ENCODE data around the gene TNFRSF17.
"Not testable (repeated sequence)": the region's sequence is repeated elsewhere in the genome, so short reads cannot be mapped to it uniquely, and the experiment has no call there.

TNFRSF17 gene

GRCh38 chr16:11966173-11966572, 1.2 kb downstream of the TNFRSF17 start:
- DNase-seq: no peak
- no peaks in the 10 kb centered on the region for H3K79me2 ChIP-seq (ENCODE audit: insufficient read depth, low read length)
- H3K36me3 ChIP-seq (ENCODE audit: insufficient read depth, low read length): no peaks in the 10 kb centered on the region
- no peaks in the 10 kb centered on the region for H3K27me3 ChIP-seq (ENCODE audit: insufficient read depth, low read length, poor library complexity)
- no peak overlapping the region for H3K4me3 ChIP-seq (ENCODE audit: low read depth in 1 of 2, low read length in 2 of 2)
- H2AFZ ChIP-seq (ENCODE audit: low read depth, low read length): no peak overlapping the region
- no peak overlapping the region for H3K9ac ChIP-seq (ENCODE audit: low read depth, low read length)
- no peaks in the 10 kb centered on the region for H3K9me3 ChIP-seq (ENCODE audit: insufficient read depth, low read length, severe bottlenecking)
- H3K4me2 ChIP-seq (ENCODE audit: insufficient read depth, low read length): no peak overlapping the region
- no peaks in the 10 kb centered on the region for H3K4me1 ChIP-seq (ENCODE audit: insufficient read depth, low read length)
- H3K27ac ChIP-seq (ENCODE audit: low read length): no peak overlapping the region
- no peaks in the 10 kb centered on the region for H4K20me1 ChIP-seq (ENCODE audit: insufficient read depth, low read length)
- TF ChIP-seq, protein P1, sequence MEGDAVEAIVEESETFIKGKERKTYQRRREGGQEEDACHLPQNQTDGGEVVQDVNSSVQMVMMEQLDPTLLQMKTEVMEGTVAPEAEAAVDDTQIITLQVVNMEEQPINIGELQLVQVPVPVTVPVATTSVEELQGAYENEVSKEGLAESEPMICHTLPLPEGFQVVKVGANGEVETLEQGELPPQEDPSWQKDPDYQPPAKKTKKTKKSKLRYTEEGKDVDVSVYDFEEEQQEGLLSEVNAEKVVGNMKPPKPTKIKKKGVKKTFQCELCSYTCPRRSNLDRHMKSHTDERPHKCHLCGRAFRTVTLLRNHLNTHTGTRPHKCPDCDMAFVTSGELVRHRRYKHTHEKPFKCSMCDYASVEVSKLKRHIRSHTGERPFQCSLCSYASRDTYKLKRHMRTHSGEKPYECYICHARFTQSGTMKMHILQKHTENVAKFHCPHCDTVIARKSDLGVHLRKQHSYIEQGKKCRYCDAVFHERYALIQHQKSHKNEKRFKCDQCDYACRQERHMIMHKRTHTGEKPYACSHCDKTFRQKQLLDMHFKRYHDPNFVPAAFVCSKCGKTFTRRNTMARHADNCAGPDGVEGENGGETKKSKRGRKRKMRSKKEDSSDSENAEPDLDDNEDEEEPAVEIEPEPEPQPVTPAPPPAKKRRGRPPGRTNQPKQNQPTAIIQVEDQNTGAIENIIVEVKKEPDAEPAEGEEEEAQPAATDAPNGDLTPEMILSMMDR (IDR thresholded peaks at IDR 0.05; ENCODE audit: borderline replicate concordance, extremely low read depth, low read length, poor library complexity, severe bottlenecking): no peak
- no peak for TF ChIP-seq EZH2 (IDR thresholded peaks at IDR 0.05; ENCODE audit: borderline replicate concordance, low read depth, low read length, severe bottlenecking)
- ATAC-seq (ENCODE audit: insufficient read depth, low read depth): no peak

- Histone ChIP-seq H4K20me1 (ENCODE audit: insufficient read depth, low read length) (no peaks in the 10 kb centered on the region), H2AFZ (ENCODE audit: low read depth, low read length) (no peak overlapping the region), H3K27me3 (ENCODE audit: insufficient read depth, low read length, poor library complexity) (no peaks in the 10 kb centered on the region), H3K9me3 (ENCODE audit: insufficient read depth, low read length, severe bottlenecking) (no peaks in the 10 kb centered on the region), H3K9ac (ENCODE audit: low read depth, low read length) (no peak overlapping the region), H3K36me3 (ENCODE audit: insufficient read depth, low read length) (no peaks in the 10 kb centered on the region), H3K27ac (ENCODE audit: low read length) (no peak overlapping the region), H3K4me3 (ENCODE audit: low read depth in 1 of 2, low read length in 2 of 2) (no peak overlapping the region), H3K4me2 (ENCODE audit: insufficient read depth, low read length) (no peak overlapping the region), H3K79me2 (ENCODE audit: insufficient read depth, low read length) (no peaks in the 10 kb centered on the region), H3K4me1 (ENCODE audit: insufficient read depth, low read length) (no peaks in the 10 kb centered on the region)
- DNase-seq (no peak), ATAC-seq (ENCODE audit: insufficient read depth, low read depth) (no peak)
- no peak for TF ChIP-seq EZH2 (IDR thresholded peaks at IDR 0.05; ENCODE audit: borderline replicate concordance, low read depth, low read length, severe bottlenecking)
- TF ChIP-seq, protein P1 (IDR thresholded peaks at IDR 0.05; ENCODE audit: borderline replicate concordance, extremely low read depth, low read length, poor library complexity, severe bottlenecking): no peak
Observed at GRCh38 chr16:11967195-11967911, 2.3 kb downstream of the TNFRSF17 start.

GRCh38 chr16:11968577-11968976, 3.6 kb downstream of the TNFRSF17 start:
- Histone ChIP-seq H3K27ac (ENCODE audit: low read length) (no peak overlapping the region), H3K9me3 (ENCODE audit: insufficient read depth, low read length, severe bottlenecking) (no peaks in the 10 kb centered on the region), H3K27me3 (ENCODE audit: insufficient read depth, low read length, poor library complexity) (no peaks in the 10 kb centered on the region), H2AFZ (ENCODE audit: low read depth, low read length) (no peak overlapping the region), H3K36me3 (ENCODE audit: insufficient read depth, low read length) (no peaks in the 10 kb centered on the region), H3K79me2 (ENCODE audit: insufficient read depth, low read length) (no peaks in the 10 kb centered on the region), H3K4me1 (ENCODE audit: insufficient read depth, low read length) (no peaks in the 10 kb centered on the region), H3K4me2 (ENCODE audit: insufficient read depth, low read length) (no peak overlapping the region), H4K20me1 (ENCODE audit: insufficient read depth, low read length) (no peaks in the 10 kb centered on the region), H3K9ac (ENCODE audit: low read depth, low read length) (no peak overlapping the region), H3K4me3 (ENCODE audit: low read depth in 1 of 2, low read length in 2 of 2) (no peak overlapping the region)
- ATAC-seq (ENCODE audit: insufficient read depth, low read depth) (no peak), DNase-seq (no peak)
- no peak for TF ChIP-seq EZH2 (IDR thresholded peaks at IDR 0.05; ENCODE audit: borderline replicate concordance, low read depth, low read length, severe bottlenecking)
- TF ChIP-seq, protein P1 (IDR thresholded peaks at IDR 0.05; ENCODE audit: borderline replicate concordance, extremely low read depth, low read length, poor library complexity, severe bottlenecking): no peak

DNA sequence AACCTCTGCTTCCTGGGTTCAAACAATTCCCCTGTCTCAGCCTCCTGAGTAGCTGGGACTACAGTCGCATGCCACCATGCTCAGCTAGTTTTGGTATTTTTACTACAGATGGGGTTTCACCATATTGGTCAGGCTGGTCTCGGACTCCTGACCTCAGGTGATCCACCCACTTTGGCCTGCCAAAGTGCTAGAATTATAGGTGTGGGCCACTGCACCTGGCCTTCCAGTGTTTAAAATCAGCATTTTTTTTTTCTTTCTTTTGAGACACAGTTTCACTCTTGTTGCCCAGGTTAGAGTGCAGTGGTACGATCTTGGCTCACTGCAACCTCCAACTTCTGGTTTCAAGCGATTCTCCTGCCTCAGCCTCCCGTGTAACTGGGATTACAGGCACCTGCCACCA, 5.3 kb downstream of the TNFRSF17 start:
- not testable (repeated sequence) for H3K79me2 ChIP-seq (ENCODE audit: insufficient read depth, low read length); H3K36me3 ChIP-seq (ENCODE audit: insufficient read depth, low read length); H3K4me1 ChIP-seq (ENCODE audit: insufficient read depth, low read length); H3K27me3 ChIP-seq (ENCODE audit: insufficient read depth, low read length, poor library complexity); ATAC-seq (ENCODE audit: insufficient read depth, low read depth); DNase-seq; H3K27ac ChIP-seq (ENCODE audit: low read length); H2AFZ ChIP-seq (ENCODE audit: low read depth, low read length); H3K9ac ChIP-seq (ENCODE audit: low read depth, low read length); H3K9me3 ChIP-seq (ENCODE audit: insufficient read depth, low read length, severe bottlenecking); H3K4me3 ChIP-seq (ENCODE audit: low read depth in 1 of 2, low read length in 2 of 2); H4K20me1 ChIP-seq (ENCODE audit: insufficient read depth, low read length); H3K4me2 ChIP-seq (ENCODE audit: insufficient read depth, low read length)
